K562 (cell line): ENCODE data around the gene SPDYE4. TPM values are rescaled to one million over a fixed set of nuclear protein-coding genes. Genes with fewer than 3 reads are reported as not detected.

Source experiments
- ATAC-seq: fragments of 200-7000 bp; cut with Tn5 transposase; 3 replicates; pipeline ENCODE4 v1.9.1; 2020; ENCODE audit warnings: moderate library complexity
- BruUV-seq: library from RNA; stranded (reverse); fragments of 400-500 nt; replicated peaks from 2 replicates; lab custom pipeline; 2021; lab: Mats Ljungman, UMichigan
- CTCF ChIA-PET: fragments of 300-600 bp; formaldehyde crosslinking; extraction: SDS; loops from one replicate; lab custom pipeline; 2021; ENCODE audit warnings: low intra/inter-chr PET ratio; lab: Yijun Ruan, JAX
- POLR2A ChIA-PET: fragments of 300-600, 350-650 bp; sonication (Branson Sonifier 250); formaldehyde crosslinking; extraction: SDS; loops from one replicate; lab custom pipeline; 2021; ENCODE audit warnings: antibody characterized with exemption, inconsistent platforms; lab: Yijun Ruan, JAX
- DNase-seq, 4 experiments: peaks; one replicate each; pipeline versions ENCODE4 v3.0.0 to v3.0.0-alpha.2; 2011 to 2018; ENCODE audit warnings: low spot score in 3 of 4, mixed read lengths in 3 of 4; ENCODE audit errors: extremely low read depth in 1 of 4
- FAIRE-seq: peaks from 2 replicates; lab custom pipeline; 2011; peaks lifted over from hg19 to GRCh38; lab: Jason Lieb, UNC
- H2AFZ ChIP-seq: 2 replicates; pipeline ENCODE4 v1.6.0; 2011; ENCODE audit warnings: low read depth, low read length, control low read depth, inconsistent platforms
- H3K27ac ChIP-seq: fragments of 200-600 bp; 3 replicates; pipeline ENCODE4 v1.8.0; 2011; ENCODE audit warnings: low read depth, mild to moderate bottlenecking, control low read depth, inconsistent platforms, low read length, moderate library complexity, mixed read lengths; ENCODE audit errors: extremely low read depth
- H3K27me3 ChIP-seq, 2 experiments: fragments of 300-600 bp in 1 of 2; 2 replicates in 1 of 2; 3 replicates in 1 of 2; pipeline versions ENCODE4 v1.6.0 to v1.8.0; 2011; ENCODE audit warnings: inconsistent platforms in 2 of 2, low read length in 2 of 2, mild to moderate bottlenecking in 1 of 2, mixed read lengths in 1 of 2, moderate library complexity in 1 of 2; ENCODE audit not compliant: control insufficient read depth in 2 of 2, insufficient read depth in 2 of 2
- H3K36me3 ChIP-seq: fragments of 300-600 bp; 3 replicates; pipeline ENCODE4 v1.8.0; 2011; ENCODE audit warnings: mild to moderate bottlenecking, low read length, inconsistent platforms; ENCODE audit not compliant: control insufficient read depth, insufficient read depth
- H3K4me1 ChIP-seq, 2 experiments: fragments of 200-600 bp in 1 of 2; replicated peaks in 1 of 2; 2 replicates in 1 of 2; 3 replicates in 1 of 2; pipeline versions ENCODE4 v1.5.1 to v1.8.0; 2011; ENCODE audit warnings: inconsistent platforms in 2 of 2, low read length in 2 of 2, mild to moderate bottlenecking in 1 of 2, mixed read lengths in 1 of 2, moderate library complexity in 1 of 2; ENCODE audit not compliant: control insufficient read depth in 2 of 2, insufficient read depth in 2 of 2
- H3K4me2 ChIP-seq: 2 replicates; pipeline ENCODE4 v1.6.1; 2011; ENCODE audit warnings: low read length, control low read depth, inconsistent platforms, mixed read lengths; ENCODE audit not compliant: insufficient read depth
- H3K4me3 ChIP-seq: fragments of 200-600 bp; sonication (generic), shearing (Covaris generic); 2 replicates; pipeline ENCODE4 v1.5.1; 2016; ENCODE audit warnings: control low read depth, inconsistent platforms
- H3K79me2 ChIP-seq: fragments of 200-600 bp; 3 replicates; pipeline ENCODE4 v1.8.0; 2011; ENCODE audit warnings: low read length, inconsistent platforms; ENCODE audit not compliant: control insufficient read depth, insufficient read depth
- H3K9ac ChIP-seq, 2 experiments: 2 replicates each; pipeline versions ENCODE4 v1.6.0 to v1.6.1; 2011; ENCODE audit warnings: low read depth in 2 of 2, low read length in 2 of 2, control low read depth in 1 of 2, inconsistent platforms in 1 of 2, mild to moderate bottlenecking in 1 of 2, mixed read lengths in 1 of 2; ENCODE audit not compliant: insufficient read depth in 1 of 2
- H3K9me1 ChIP-seq: one replicate; pipeline ENCODE4 v1.6.0; 2011; ENCODE audit warnings: inconsistent platforms, mild to moderate bottlenecking, low read length, moderate library complexity; ENCODE audit not compliant: control insufficient read depth, insufficient read depth
- H3K9me3 ChIP-seq: replicated peaks from 2 replicates; pipeline ENCODE4 v1.5.1; 2011; ENCODE audit warnings: low read depth, low read length, inconsistent platforms; ENCODE audit not compliant: control insufficient read depth, insufficient read depth
- H4K20me1 ChIP-seq: replicated peaks from 2 replicates; pipeline ENCODE4 v1.6.1; 2011; ENCODE audit warnings: low read length, inconsistent platforms, mixed read lengths; ENCODE audit not compliant: control insufficient read depth, insufficient read depth
- BRF1 ChIP-seq: IDR thresholded peaks from 3 replicates; pipeline ENCODE4 v1.6.1; 2011; ENCODE audit warnings: borderline replicate concordance, mild to moderate bottlenecking; ENCODE audit not compliant: insufficient read length; ENCODE audit errors: extremely low read depth
- ELF2 ChIP-seq: fragments of 250-450 bp; sonication (Bioruptor Pico); IDR thresholded peaks from 2 replicates; pipeline ENCODE4 v1.5.0; 2021; ENCODE audit warnings: mild to moderate bottlenecking
- MTA2 ChIP-seq: fragments of 450-650 bp; IDR thresholded peaks from 2 replicates; pipeline ENCODE4 v1.6.1; 2016; ENCODE audit warnings: low read depth
- RBM25 ChIP-seq: fragments of 200-400 bp; formaldehyde crosslinking; IDR thresholded peaks from 2 replicates; pipeline ENCODE4 v1.6.1; 2018; ENCODE audit warnings: low read length, low read depth, moderate library complexity; ENCODE audit not compliant: severe bottlenecking
- YY1 ChIP-seq, 3 experiments: IDR thresholded peaks; 2 replicates each; pipeline ENCODE4 v1.6.1; 2011; ENCODE audit warnings: low read length in 2 of 3, mild to moderate bottlenecking in 2 of 3, moderate library complexity in 2 of 3, borderline replicate concordance in 1 of 3, control low read depth in 1 of 3, low read depth in 1 of 3; ENCODE audit not compliant: insufficient read depth in 3 of 3, insufficient replicate concordance in 2 of 3, control insufficient read depth in 1 of 3, insufficient read length in 1 of 3; ENCODE audit errors: extremely low read depth in 1 of 3
- ZNF224 ChIP-seq: sonication (generic); formaldehyde crosslinking; IDR thresholded peaks from 2 replicates; pipeline ENCODE4 v1.8.0; 2022; ENCODE audit warnings: mild to moderate bottlenecking, missing genetic modification reagents
- WGBS: fragments of 100-300 bp; shearing (Covaris generic); methylation state at CpG from one replicate; pipeline ENCODE4 v1.1.6; 2016; ENCODE audit warnings: low coverage, mixed read lengths; ENCODE audit not compliant: insufficient coverage; ENCODE audit errors: missing lambda C conversion rate; 5-methylcytosine and 5-hydroxymethylcytosine counted together
- in situ Hi-C: fragments of 300-500 bp; cut with MboI; formaldehyde crosslinking; loops from 4 replicates; pipeline ENCODE4 v1.15.0; 2018; ENCODE audit warnings: inconsistent platforms, mixed read lengths
- intact Hi-C: fragments of 100-400 bp; cut with micrococcal nuclease; formaldehyde crosslinking; loops from 2 replicates; pipeline ENCODE4 v1.14.2; 2022
- polyA plus RNA-seq, 8 experiments: library from polyadenylated mRNA; depleted of rRNA in 4 of 8; stranded (reverse) in 5 of 8; unstranded in 3 of 8; fragments of >200 nt; fragmentation: Nextera tagmentation in 2 of 8; fragmentation: Illumina TruSeq in 1 of 8; extraction: Ambion mirVana in 2 of 8; extraction: Trizol in 1 of 8; gene quantifications; 2 replicates each; pipeline versions ENCODE4 v1.2.1 to v1.2.3, GENCODE V29; 2011 to 2014; ENCODE audit warnings: inconsistent platforms in 1 of 8, missing spikeins in 1 of 8
- total RNA-seq, 7 experiments: library from RNA; depleted of rRNA in 6 of 7; stranded (reverse); fragments of >200 nt in 6 of 7; fragmentation: Illumina TruSeq in 2 of 7; extraction: Trizol in 2 of 7; gene quantifications; 2 replicates each; pipeline versions ENCODE4 v1.2.1 to v1.2.3, GENCODE V29; 2011 to 2021; ENCODE audit warnings: low replicate concordance in 1 of 7
- TF ChIP-seq, protein P1 (sequence below): sonication (generic); formaldehyde crosslinking; IDR thresholded peaks from 2 replicates; pipeline ENCODE4 v1.8.0; 2023; ENCODE audit warnings: mild to moderate bottlenecking, missing genetic modification reagents

Gene SPDYE4
- total and polyA plus RNA-seq, 9 of the 15 experiments (the other 6 are each of a cell fraction or from before 2014, with no cell fraction given): not detected

DNA sequence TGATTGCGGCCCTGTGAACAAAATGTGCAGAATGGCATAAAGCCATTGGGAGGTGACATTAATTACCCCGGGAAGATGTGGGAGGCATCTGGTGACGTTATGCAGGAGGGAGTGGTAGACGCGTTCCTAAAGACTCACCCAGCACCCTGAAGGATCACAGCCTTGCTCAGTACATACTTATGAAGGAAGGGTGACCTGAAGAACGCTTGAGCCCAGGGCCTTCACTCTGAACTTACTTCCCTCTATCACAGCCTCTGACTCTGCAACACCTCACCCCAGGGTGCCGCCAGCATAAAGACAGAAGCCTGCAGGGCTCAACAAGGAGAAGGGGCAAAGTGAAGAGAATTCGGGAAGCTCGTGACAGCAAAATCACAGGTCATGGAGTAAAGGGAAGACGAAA lies 31.4 kb upstream of the SPDYE4 start (continued):
- TF ChIP-seq ELF2 (CRISPR knock-in tag) (no peak), ZNF224 (no peak)

DNA sequence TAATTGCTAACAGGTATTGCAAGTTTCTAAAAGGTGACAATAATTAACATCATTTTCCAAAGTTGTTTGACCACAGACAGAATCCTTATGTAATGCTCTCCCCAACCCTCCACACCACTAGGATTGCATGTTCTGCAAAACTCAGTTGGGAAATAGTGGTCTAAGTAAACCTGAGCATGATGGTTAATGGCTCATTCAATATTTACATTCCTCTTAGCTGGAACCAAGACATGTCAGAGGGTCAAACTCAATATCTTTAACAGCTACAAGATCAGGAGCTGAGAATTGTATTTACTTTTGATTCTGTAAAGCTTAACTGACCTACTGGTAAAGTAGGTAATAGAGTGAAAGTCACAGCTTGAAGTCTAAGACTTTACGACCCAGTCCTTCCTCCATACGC lies 30.7 kb upstream of the SPDYE4 start:
- H3K27me3 ChIP-seq: peaks cover 11 to 12% of the 10 kb centered on the region in 2 experiments; a peak in 4 of 5 replicates
- ChIA-PET CTCF (no interaction called here), POLR2A (no interaction called here)
- no peaks in the 10 kb centered on the region for H3K36me3 ChIP-seq
- 0% methylated on average over 2 of the region's 2 CpGs for WGBS
- H3K27ac ChIP-seq: no peak overlapping the region
- H3K79me2 ChIP-seq: no peaks in the 10 kb centered on the region
- H2AFZ ChIP-seq: no peak overlapping the region
- H4K20me1 ChIP-seq: no peaks in the 10 kb centered on the region
- no peaks in the 10 kb centered on the region for H3K9me3 ChIP-seq
- no peak for TF ChIP-seq YY1 (IDR thresholded peaks at IDR 0.05; ENCODE audit: borderline replicate concordance in 1 of 3, control insufficient read depth in 1 of 3, extremely low read depth in 1 of 3, insufficient read depth in 3 of 3, insufficient read length in 1 of 3, insufficient replicate concordance in 2 of 3, low read depth in 1 of 3, low read length in 2 of 3)
- TF ChIP-seq, protein P1, sequence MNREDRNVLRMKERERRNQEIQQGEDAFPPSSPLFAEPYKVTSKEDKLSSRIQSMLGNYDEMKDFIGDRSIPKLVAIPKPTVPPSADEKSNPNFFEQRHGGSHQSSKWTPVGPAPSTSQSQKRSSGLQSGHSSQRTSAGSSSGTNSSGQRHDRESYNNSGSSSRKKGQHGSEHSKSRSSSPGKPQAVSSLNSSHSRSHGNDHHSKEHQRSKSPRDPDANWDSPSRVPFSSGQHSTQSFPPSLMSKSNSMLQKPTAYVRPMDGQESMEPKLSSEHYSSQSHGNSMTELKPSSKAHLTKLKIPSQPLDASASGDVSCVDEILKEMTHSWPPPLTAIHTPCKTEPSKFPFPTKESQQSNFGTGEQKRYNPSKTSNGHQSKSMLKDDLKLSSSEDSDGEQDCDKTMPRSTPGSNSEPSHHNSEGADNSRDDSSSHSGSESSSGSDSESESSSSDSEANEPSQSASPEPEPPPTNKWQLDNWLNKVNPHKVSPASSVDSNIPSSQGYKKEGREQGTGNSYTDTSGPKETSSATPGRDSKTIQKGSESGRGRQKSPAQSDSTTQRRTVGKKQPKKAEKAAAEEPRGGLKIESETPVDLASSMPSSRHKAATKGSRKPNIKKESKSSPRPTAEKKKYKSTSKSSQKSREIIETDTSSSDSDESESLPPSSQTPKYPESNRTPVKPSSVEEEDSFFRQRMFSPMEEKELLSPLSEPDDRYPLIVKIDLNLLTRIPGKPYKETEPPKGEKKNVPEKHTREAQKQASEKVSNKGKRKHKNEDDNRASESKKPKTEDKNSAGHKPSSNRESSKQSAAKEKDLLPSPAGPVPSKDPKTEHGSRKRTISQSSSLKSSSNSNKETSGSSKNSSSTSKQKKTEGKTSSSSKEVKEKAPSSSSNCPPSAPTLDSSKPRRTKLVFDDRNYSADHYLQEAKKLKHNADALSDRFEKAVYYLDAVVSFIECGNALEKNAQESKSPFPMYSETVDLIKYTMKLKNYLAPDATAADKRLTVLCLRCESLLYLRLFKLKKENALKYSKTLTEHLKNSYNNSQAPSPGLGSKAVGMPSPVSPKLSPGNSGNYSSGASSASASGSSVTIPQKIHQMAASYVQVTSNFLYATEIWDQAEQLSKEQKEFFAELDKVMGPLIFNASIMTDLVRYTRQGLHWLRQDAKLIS (CRISPR knock-in tag): no peak
- TF ChIP-seq MTA2: no peak
- TF ChIP-seq BRF1: no peak
- no peak for TF ChIP-seq RBM25
- no TSS peak for BruUV-seq
- no peaks in the 10 kb centered on the region for H3K9me1 ChIP-seq
- FAIRE-seq (no peak), ATAC-seq (no peak), DNase-seq (no peak)
- no peak overlapping the region for H3K4me2 ChIP-seq
- no peaks in the 10 kb centered on the region for H3K4me1 ChIP-seq
- no peak overlapping the region for H3K4me3 ChIP-seq
- intact Hi-C loops (no loop called here), in situ Hi-C loops (loop anchor here (25.0 kb wide), 1 partner anchor 727 kb away; no protein-coding TSS in a partner anchor)
- no peak overlapping the region for H3K9ac ChIP-seq
